GM21515 (cell line): ENCODE results near the gene GKN2.

ENCODE experiments used
- ATAC-seq: cut with Tn5 transposase; IDR thresholded peaks from one replicate; pipeline ENCODE4 v1.9.1; 2021; ENCODE audit not compliant: unreplicated experiment

The GKN2 gene

GRCh38 chr2:68952887-68953521 lies at the start of gene GKN2:
Gene GKN2 (minus strand): TSS chr2:68952893. CDS start chr2:68952861, 32 bp downstream.
- ATAC-seq, result no peak

DNA sequence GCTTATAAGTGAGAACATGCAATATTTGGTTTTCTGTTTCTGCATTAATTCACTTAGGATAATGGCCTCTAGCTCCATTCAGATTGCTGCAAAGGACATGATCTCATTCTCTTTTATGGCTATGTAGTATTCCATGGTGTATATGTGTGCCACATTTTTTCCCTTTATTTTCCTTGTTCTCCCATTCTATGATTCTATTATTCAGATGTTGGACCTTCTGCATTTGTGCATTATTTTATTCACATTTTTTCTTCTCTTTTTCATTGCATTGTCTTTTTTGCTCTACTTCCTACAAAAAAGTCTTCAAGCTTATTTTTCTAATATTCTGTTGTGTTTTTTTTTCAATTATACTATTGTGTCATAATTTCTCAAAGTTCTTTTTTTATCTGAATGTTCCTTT lies 49.2 kb upstream of the GKN2 start:
- no peak for ATAC-seq

DNA sequence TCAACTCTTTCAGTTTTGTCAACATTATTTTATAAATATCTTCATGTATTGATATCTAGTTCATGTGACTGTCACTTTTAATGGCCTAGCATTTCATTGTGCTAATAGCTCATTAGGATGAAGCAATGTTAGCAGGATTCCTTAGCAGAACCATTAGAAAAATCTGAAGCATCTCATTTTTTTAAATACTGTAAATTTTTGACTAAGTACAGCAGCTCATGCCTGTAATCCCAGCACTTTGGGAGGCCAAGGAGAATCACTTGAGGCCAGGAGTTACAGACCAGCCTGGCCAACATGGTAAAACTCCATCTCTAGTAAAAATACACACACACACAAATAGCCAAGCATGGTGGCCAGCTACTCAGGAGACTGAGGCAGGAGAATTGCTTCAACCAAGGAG lies 44.7 kb upstream of the GKN2 start:
- no peak for ATAC-seq

- no peak for ATAC-seq
These were observed 43.2 kb upstream of the GKN2 start for GRCh38 chr2:68995916-68996315.

- no peak for ATAC-seq
These were observed 42.2 kb upstream of the GKN2 start for GRCh38 chr2:68994864-68995263.

DNA sequence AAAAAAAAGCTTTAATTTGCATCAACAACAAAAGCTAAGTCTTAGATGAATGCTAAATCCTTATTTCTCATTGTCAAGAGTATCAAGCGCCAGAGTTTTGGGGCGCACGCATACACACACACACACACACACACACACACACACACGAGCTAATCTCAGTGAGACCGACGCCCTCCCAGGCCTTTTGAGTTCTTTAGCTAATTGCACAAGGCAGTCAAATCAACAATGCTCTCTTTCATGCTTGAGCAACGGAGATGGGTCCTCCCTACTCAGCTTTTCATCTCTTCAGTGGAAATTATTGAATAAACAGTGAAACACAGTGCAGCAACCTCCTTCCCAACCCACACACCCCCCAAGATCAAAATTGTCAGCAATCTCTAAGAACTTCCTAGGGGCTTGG lies 41.0 kb upstream of the GKN2 start:
- ATAC-seq, result no peak

- ATAC-seq, result no peak
These were observed 40.2 kb upstream of the GKN2 start for GRCh38 chr2:68992933-68993332.

GRCh38 chr2:68992341-68992740 lies 39.6 kb upstream of the GKN2 start:
- no peak for ATAC-seq

DNA sequence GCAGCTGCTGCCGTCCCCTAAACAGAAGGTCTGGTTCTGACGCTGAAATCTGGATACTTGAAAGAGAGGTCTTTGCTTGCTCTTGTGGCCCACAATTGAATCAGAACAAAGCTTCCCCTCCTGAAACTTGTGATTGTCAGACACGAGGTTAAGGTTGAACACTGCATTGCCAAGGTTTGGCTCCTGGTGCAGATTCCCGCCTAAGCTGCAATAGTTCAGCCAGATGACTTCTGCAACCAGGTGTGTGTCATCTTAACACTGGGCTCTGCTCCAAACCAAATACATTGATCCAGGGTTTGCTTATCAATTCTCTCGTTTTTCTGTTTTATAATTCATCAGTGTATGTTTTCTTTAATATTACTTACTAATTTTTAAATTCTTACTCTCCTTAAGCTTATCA lies 36.3 kb upstream of the GKN2 start:
- ATAC-seq, result no peak

DNA sequence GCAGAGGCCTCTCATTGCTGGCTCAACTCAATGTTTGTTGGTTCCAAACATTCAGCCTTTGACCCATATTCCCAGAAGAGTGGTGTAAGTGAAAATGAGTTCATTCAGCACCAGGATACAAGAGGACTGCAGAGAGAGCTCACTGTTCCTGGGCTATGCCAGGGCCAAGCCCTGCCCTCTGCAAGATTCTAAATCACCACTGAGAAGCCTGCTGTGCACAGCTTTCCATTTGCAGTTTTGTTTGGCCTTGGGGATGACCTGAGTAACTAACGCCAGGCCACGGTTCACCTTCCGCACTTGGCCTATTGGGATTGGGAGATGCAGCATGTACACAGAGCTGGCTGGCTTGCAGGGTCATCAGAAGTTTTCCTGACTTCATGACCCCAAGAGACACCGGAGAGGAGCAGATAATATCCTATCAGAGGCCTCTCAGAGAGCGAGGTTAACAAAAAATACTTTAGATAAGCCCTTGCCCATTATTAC lies 34.4 kb upstream of the GKN2 start:
- no peak for ATAC-seq

- ATAC-seq, result no peak
These were observed 28.3 kb upstream of the GKN2 start for GRCh38 chr2:68980956-68981355.

- ATAC-seq, result no peak
These were observed 25.4 kb upstream of the GKN2 start for GRCh38 chr2:68978098-68978497.

DNA sequence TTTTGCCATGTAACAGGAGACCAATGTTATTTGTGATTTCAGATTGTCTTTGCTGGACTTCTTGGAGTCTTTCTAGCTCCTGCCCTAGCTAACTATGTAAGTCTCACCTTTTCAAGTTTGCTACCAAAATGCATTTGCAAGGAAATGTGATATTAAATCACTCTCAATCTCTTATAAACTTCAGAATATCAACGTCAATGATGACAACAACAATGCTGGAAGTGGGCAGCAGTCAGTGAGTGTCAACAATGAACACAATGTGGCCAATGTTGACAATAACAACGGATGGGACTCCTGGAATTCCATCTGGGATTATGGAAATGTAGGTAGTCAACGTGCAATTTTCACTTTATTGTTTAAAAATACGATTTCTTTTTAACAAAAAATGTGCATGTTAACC lies 24.8 kb upstream of the GKN2 start:
- no peak for ATAC-seq

GRCh38 chr2:68975844-68976243 lies 23.2 kb upstream of the GKN2 start:
- no peak for ATAC-seq

- ATAC-seq, result no peak
These were observed 22.4 kb upstream of the GKN2 start for GRCh38 chr2:68974946-68975665.

- no peak for ATAC-seq
These were observed 21.6 kb upstream of the GKN2 start, which contains the start of gene GKN1 for GRCh38 chr2:68974251-68974650. Gene GKN1 (plus strand): TSS chr2:68974636. CDS start chr2:68974678, 42 bp downstream.

- no peak for ATAC-seq
These were observed 19.0 kb upstream of the GKN2 start for GRCh38 chr2:68971591-68972231.

DNA sequence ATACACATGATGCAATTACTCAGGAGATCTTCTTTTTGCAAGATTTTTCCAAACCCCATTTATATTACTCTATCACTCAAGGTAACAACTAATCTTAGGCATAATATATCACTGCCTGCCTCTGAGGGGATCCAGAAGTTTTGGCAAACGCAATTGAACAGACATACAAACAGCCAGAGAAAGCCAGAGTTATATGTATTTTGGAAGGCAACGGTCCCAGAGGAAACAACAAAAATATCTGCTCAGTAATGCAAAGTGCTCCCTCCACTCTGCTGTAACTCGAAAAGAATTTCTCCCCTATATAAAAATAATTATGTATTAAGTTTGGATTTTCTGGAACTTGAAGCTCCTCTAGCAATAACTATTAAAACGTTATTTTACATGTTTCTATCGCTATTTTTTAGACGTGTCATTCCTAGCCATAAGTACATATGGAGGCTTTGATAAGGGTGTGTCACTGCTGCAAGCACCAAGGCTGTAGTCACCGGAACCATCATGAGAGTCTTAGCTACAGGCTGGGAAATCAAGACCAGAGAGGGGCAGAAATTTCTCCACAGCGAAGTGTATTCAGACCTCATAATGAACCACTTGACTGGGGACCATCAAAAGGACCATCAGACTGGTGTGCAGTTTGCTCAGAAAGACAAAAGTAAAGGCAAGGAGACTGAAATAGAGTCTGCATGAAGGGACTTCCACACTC lies 18.0 kb upstream of the GKN2 start:
- no peak for ATAC-seq

GRCh38 chr2:68969736-68970490 lies 17.2 kb upstream of the GKN2 start:
- no peak for ATAC-seq

DNA sequence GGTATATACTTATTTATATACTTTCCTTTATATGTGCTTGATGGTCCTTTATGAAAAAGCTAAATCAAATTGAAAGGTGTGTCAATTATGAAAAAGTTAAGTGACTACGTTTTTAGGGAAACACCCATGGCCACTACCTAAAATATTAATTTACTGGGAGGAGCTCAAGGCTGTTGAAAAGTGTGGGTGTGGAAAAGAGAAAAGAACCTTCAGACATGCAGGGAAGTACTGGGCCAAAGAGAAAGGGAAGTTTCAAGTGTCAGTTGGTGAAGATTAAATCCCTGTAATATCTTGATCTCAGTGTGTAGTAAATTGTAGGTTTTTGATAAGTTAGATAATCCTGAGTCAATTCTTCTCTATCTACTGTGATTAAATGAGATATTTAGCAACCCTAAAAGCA lies 15.5 kb upstream of the GKN2 start:
- ATAC-seq, result no peak

GRCh38 chr2:68964282-68964681 lies 11.6 kb upstream of the GKN2 start:
- ATAC-seq, result no peak
